NCI-H1930 (cell line): Measurements from ENCODE around the gene SFXN4.
A peak's percentile ranks its signal among the peaks of the same experiment; 100 is the strongest.

ENCODE experiments used
- DNase-seq, 2 experiments: peaks; one replicate each; lab custom pipeline; 2025; lab: John Stamatoyannopoulos, UW

The SFXN4 gene

GRCh38 chr10:119165171-119166117 is at the start of gene SFXN4:
Gene SFXN4, minus strand, starts transcription at chr10:119165714. Its CDS starts 67 bp downstream, at chr10:119165647.
- DNase-seq = peak in 1 of 2 experiments; percentile 15

GRCh38 chr10:119211625-119212441 is 46.3 kb upstream of the SFXN4 start:
- DNase-seq = no peak

- DNase-seq = no peak
Observed at GRCh38 chr10:119211176-119211575, 45.7 kb upstream of the SFXN4 start.

GRCh38 chr10:119210633-119211032 is 45.1 kb upstream of the SFXN4 start:
- no peak for DNase-seq

GRCh38 chr10:119209736-119210355 is 44.3 kb upstream of the SFXN4 start:
- no peak for DNase-seq

GRCh38 chr10:119209035-119209735 is 43.7 kb upstream of the SFXN4 start:
- peak; percentile 1 to 26 for DNase-seq

GRCh38 chr10:119208553-119208940 is 43.0 kb upstream of the SFXN4 start:
- DNase-seq = no peak

GRCh38 chr10:119207713-119208552 is 42.4 kb upstream of the SFXN4 start:
- peak in 1 of 2 experiments; percentile 7 for DNase-seq

GRCh38 chr10:119207366-119207666 is 41.8 kb upstream of the SFXN4 start, which contains the start of gene GRK5:
Gene GRK5, plus strand, starts transcription at chr10:119207571. Its CDS starts 347 bp downstream, at chr10:119207918.
- peak; percentile 72 to 88 for DNase-seq

GRCh38 chr10:119206603-119207365 is 41.3 kb upstream of the SFXN4 start:
- DNase-seq = peak; percentile 6 to 44

GRCh38 chr10:119205894-119206602 is 40.5 kb upstream of the SFXN4 start:
- DNase-seq = no peak

- no peak for DNase-seq
Observed at GRCh38 chr10:119203006-119203405, 37.5 kb upstream of the SFXN4 start.

GRCh38 chr10:119201233-119201632 is 35.7 kb upstream of the SFXN4 start:
- DNase-seq = no peak

- peak; percentile 23 to 38 for DNase-seq
Observed at GRCh38 chr10:119199231-119199992, 33.9 kb upstream of the SFXN4 start.

GRCh38 chr10:119198438-119198837 is 32.9 kb upstream of the SFXN4 start:
- no peak for DNase-seq

GRCh38 chr10:119197921-119198320 is 32.4 kb upstream of the SFXN4 start:
- no peak for DNase-seq

GRCh38 chr10:119191881-119192280 is 26.4 kb upstream of the SFXN4 start:
- no peak for DNase-seq

GRCh38 chr10:119190954-119191785 is 25.7 kb upstream of the SFXN4 start:
- DNase-seq = no peak
